Measurements from ENCODE around the gene CGB1.

CGB1 gene

DNA sequence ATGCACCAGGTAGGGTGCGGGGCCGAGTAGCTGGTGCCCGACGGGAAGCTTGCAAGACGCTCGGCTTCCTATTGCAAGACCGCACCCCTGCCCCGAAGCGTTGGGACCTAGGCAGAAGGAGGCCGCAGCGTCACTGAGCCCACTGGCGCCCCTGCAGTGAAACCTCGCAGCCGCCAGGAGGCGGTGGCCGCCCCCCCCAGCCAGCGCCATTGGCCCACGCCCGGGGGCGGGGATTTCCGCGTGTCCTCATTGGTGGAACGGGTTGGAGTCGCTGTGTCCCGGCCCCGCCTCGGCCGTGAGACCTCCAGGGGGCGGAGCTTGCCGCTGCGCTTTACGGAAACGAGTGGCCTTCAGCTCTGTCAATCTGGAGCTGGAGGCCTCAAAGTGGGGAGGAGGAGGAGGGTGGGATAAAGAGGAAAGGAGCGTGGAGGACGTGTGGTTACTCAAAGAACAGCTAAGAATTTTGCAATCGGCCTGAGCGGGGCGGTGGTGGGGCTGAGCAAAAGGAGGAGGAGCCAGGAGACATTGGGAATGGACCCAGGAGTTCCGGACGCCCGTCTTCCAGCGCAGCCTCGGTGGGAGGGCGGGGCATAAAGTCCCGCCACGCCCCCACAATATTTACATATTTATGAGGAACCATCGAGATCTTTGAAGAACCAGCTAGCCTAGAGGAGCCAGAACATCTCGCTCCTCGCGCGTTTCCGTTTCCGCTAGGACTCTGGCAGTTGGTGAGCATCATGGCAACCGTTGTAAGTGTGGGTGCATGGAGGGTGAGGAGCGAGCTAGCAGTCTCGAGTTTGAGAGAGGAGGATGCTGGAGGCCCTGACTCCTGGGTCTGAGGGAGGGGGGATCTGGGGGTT lies 43.3 kb downstream of the CGB1 start, which contains the start of the genes GYS1 and RUVBL2:
TSS of gene GYS1 (minus strand) at position 135 of the 860 bp plus-strand sequence. CDS start 197 bp downstream, outside the sequence.
TSS of gene RUVBL2 (plus strand) at position 713 of the 860 bp plus-strand sequence. CDS start at position 738, 25 bp downstream.
- peak; percentile 97 for DNase-seq

DNA sequence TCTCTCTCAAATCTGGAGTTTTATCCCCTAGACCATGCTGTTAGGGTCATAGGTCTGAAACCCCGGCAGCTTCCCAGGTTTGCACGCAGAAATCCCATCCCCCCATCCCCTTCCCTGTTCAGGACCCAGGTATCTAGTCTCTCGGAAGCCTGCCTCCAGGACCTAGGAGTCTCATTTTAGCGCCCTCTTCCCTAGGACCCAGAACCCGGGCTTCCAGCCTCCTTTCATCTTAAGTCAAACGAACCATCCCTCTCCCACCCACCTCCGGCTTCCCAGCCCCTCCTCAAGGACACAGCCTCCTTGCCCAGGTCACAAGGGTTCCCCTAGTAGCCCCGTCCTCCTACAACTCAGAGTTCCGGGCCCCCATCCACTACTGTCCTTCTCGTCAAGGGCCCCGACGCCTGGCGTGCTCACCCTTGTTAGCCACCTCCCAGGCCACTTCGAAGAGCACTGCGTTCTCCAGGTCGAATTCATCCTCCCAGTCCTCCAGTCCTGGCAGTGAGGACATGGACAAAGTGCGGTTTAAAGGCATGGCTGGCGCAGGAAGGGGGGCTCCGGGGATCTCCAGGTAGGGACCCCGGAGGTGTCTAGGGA lies 44.0 kb downstream of the CGB1 start:
- no peak for DNase-seq

DNA sequence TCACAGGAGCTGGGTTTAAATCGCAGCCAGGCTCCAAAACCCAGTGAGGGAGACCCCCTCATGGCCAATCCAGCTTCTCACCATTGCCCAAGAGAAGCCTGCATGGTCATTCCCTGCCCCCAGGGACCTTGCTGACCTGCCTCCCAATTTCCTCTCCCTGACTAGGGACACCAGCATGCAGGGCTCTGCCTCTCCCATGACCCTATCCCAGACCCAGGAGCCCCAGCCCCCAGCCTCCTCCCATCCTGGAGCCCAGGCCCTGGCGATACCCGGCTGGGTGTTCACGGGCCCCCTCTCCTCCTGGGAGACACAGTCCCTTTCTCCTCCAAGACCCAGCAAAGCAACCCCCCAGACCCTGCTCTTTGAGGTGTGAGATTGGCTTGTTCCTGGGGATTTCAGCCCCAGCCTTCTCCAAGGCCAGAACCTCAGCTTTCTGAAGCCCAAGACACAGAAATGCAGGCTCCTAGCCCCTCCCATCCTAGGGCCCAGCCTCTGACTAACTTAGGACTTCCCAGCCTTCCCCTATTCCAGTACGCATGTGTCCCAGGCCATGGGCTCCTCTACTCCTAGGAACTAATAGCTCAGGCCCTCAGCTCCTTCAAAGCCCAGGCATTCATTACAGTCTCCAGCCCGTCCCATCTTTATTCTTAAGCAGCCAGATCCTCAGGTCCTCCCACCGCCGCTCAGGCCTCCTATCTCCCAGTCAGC lies 44.7 kb downstream of the CGB1 start:
- no peak for DNase-seq

DNA sequence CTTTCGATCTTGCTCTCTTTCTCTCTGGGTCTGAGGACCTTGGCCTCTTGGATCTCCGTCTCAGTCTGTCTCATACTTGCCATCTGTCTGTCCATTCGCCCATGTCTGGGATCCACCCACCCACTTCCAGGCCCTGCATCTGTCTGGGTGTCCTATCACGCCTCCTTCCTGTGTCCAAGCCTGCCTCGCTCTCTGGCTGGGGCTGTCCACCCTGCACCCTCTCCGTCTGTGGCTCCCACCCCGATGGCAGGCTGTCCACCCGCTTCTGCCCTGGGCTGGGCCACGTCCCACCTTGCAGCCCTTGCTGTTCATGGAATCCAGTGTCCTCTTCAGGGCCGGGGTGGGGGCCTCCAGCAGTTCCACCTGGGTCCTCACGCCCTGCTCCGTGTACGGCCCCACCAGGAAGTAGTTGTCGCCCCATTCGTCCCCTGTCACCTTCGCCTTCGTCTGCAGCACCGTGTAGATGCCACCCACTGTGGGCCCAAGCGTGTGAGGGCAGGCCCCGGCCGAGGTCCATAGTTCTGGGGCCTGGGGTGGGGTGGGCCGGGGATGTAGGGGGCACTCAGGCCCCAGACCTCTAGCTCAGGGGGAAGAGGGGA lies 45.6 kb downstream of the CGB1 start:
- no peak for DNase-seq

DNA sequence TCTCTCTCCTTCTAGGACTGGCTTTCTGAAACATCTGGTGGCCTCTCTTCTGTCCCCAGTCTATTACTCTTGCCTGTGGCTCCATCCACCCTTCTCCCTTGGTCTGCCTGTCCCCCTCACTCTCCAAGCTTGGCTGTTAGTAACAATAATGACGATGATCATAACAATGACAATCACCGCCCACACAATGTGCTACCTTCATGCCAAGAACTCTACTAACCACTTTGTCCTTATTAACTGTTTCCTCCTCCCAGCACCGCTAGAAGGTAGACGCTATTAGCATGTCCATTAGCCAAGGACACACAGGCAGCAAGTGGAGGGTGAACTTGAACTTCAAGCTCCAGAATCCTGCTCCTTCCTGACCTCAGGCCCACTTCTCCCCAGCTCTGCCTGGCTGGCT lies 46.3 kb downstream of the CGB1 start:
- DNase-seq: no peak

DNA sequence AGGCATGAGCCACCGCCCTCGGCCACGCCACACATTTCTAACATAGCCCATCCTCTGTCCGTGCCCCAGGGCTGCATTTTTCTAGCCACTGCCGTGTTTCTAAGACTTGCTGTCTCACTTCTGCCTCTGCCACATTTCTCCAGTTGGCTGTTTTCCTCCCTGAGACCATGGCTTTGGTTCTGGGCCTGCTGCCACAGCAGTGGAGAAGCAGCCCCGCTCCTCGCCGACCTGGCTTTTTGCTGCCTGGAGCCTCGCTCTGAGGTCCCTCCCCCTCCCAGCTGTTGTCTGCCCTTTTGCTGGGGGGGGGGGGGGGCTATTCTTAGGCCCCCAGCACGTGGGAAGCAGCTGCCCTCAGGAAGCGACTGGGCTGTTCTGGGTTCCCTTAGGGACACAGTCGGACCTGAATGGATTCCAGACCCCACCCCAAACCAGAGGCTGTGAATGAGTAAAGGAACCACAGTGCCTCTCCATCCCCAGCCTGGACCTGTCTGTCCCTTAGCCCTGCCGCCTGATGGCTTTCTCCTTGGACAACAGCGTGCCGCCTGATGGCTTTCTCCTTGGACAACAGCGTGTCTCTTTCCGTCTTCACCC lies 46.9 kb downstream of the CGB1 start:
- DNase-seq: no peak

DNA sequence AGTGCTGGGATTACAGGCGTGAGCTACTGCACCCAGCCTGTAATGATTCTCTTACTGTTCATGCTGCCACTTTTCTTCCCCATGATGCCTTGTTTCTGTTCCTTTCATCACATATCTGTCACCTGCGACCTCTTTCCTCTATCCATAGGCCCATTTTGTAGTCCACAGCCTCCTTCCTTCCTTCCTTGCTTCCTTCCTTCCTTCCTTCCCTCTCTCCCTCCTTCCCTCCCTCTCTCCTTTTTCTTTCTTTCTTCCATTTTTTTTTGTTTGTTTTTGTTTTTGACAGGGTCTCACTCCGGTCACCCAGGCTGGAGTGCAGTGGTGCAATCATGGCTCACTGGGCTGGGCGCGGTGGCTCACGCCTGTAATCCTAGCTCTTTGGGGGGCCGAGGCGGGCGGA lies 47.8 kb downstream of the CGB1 start:
- DNase-seq: no peak

DNA sequence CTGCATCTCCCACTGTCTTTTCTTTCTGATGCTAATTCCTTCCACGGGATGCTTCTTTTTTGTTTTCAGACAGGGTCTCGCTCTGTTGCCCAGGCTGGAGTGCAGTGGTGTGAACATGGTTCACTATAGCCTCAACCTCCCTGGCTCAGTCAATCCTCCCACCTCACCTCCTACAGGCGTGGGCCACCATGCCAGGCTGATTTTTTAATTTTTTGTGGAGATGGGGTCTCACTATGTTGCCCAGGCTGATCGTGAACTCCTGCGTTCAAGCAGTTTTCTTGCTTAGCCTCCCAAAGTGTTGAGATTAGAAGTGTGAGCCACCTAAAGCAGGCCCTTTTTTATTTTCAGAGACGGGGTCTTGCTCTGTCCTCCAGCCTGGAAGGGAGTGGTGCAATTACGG lies 48.4 kb downstream of the CGB1 start:
- DNase-seq: no peak

DNA sequence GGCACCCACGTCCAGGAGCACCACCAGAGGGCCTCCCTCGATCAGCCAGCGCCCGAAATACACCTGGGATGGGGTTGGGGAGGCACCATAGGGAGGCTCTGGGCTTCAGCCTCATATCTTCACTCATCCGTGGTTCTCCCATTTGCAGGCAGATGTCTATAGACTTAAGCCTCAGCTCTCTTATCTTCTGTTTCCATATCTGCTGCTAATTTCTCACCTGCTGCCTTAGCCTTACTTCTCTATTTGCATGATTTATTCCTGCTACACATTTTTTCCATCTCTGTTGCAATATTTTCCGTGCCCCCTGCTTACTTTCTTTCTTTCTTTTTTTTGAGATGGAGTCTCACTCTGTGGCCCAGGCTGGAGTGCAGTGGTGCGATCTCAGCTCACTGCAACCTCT lies 49.4 kb downstream of the CGB1 start:
- no peak for DNase-seq

DNA sequence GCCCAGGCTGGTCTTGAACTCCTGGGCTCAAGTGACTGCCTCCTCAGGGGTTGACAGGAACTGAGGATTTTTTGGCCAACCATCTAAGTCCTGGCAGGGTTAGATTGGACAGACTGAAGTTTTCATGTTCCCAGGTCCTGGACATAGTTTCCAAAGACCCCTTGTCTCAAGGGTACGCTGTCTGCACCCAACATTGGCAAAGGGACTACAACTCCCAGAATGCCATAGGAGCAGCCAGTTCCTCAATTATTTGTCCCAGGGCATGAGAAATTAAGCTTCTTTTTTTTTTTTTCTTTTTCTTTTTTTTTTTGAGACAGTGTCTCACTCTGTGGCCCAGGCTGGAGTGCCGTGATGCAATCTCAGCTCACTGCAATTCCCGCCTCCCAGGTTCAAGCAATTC lies 50.5 kb downstream of the CGB1 start:
- no peak for DNase-seq

DNA sequence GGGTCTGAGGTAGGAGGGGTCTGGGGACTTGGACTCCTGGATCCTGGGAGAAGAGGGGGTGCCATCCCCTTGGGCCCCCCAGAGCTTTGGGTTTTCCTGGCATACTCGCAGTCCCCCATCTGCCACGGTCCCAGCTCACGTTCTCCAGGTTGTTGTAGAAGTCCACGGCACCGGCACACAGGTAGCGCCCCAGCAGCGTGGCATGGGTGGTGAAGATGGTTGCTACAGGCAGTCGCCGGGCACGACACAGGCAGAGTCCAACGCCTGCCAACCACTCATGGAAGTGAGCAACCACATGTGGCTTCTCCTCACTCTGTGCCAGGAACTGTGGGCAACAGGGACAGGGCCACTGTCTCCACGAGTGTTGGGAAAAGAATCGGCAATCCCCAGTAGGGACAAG lies 51.0 kb downstream of the CGB1 start:
- DNase-seq: no peak
